GM21367 (cell line): ENCODE data around the gene TMEM176B.

ENCODE experiments used
- ATAC-seq: cut with Tn5 transposase; IDR thresholded peaks from one replicate; pipeline ENCODE4 v1.9.1; 2021; ENCODE audit not compliant: unreplicated experiment

TMEM176B gene

DNA sequence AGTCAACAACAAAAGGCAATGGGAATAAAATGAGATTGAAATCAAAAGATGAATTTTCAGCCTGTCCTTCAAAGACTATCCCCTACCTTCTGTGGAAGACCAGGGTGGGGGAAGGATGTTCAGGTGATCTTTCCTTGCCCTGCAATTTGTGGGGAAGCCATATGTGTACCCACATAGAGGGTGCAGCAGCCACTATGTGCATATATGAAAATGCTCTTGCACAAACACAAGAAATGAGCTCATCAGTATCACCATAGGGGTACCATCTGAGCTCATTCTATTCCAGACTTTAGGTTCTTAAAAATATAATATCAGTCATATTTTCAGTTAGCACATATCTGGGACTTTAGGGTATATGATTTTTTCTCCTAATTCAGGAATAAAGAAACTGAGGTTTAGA is 45.2 kb downstream of the TMEM176B start:
- ATAC-seq: no peak

DNA sequence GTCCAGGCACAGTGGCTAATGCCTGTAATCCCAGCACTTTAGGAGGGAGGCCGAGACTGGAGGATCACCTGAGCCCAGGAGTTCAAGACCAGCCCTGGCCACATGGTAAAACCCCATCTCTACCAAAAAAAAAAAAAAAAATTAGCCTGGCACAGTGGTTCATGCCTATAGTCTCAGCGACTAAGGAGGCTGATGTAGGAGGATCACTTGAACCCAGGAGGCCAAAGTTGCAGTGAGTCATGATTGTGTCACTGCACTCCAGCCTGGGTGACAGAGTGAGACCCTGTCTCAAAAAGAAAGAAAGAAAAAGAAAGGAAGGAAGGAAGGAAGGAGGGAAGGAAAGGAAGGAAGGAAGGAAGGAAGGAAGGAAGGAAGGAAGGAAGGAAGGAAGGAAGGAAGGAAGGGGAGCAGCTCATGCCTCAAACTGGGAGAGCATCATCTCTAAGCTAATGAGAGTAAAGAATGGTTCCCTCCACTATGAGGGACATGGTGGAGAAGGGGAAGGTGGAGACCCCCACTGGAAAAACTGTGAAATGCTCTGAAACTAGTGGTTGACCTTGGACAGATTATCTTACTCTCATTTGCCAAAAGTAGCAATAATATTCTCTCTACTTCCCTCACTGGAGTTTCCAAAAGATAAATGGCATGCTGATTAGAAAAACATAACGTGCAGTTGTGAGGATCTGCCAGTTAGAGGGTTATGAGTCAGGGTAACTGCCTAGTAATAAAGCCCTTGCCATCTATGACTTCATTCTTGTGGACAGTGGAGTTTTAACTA is 46.1 kb downstream of the TMEM176B start:
- no peak for ATAC-seq

DNA sequence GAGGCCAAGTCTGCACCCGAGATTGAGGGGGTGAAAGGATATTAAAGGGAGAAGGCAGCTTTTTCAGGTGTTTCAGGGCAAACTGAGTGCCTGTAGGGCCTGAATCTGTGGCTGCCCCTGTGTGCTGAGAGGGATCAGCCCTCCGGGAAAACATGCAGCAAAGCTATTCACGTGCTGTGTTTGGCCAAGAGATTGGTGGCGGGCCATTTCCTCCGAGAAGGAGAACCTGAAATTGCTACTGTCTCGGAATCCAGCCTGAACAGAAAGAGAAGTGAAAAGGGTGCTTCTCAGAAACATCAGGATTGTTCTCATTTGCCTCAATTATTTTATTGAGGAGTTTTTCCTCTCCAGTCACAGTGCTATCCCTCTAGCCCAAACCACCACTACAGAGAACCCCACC is 46.9 kb downstream of the TMEM176B start:
- no peak for ATAC-seq

DNA sequence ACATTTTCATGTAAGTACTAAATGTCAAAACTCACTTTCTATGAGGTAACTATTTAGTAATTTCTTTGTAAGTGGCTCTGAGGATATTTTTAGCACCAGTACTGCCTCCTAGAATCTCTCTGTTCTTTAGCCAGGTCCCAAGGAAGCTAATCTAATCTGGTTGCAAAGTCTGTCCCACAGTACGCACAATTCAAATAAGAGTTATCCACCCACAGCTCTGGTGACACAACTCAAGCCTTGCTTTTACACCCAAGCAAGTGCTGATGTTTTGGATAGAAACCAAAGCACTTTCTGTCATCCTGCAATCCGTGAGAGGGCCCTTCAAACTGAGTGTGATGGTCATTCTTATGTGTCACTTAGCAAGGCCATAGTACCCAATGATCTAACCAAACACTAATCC is 48.5 kb downstream of the TMEM176B start:
- no peak for ATAC-seq

DNA sequence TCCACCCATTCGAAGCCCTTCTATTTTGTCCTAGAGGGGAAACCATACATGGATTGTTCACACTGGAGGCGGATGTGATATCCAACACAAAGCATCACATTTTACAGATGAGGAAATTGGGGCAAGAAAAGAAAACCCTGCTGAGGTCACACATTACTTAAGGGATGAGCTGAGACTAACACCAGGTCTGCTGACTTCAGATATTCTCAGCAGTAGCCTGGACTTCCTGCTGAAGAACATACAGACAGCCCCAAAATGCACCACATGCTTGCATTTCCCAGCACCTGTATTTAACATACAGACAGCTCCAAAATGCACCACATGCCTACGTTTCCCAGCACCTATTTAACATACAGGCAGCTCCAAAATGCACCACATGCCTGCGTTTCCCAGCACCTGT is 51.8 kb downstream of the TMEM176B start:
- ATAC-seq: no peak

DNA sequence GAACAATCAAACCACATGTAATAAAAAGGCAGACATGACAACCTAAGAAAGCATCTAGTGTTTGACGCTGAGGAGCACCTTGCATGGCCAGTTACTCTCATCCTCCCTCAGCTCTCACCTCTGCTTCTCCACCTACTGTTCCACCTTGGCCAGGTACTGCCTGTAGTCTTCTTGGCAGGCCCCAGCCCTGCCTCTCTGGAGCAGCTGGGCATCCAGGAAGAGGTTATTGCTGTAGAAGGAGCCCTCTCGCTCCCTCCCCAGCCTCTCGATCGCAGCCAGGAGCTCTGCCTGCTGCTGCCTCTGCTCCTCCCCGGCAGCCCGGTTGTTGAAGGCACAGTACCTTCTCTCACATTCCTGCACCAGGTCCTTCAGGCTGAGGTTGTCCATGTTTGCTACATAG is 53.2 kb downstream of the TMEM176B start:
- ATAC-seq: no peak

DNA sequence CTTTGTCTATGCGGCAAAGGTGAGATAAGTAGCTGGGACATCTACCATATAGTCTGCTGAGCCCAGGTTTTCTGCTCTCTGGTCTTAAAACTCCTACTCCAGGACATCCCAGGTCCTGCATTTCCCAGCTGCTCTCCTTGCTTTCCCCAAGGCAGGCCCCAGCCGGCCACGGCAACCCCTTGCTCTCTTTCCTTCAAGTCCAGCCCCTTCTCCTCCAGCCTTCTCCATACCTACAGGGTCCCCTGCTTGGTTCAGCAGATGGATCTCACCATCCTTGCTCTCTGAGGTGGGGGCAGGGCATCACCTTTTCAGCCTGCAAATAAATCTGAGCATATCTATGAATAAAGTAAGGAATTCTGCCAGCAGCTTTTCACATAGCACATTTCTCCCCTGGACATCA is 54.3 kb downstream of the TMEM176B start:
- no peak for ATAC-seq

DNA sequence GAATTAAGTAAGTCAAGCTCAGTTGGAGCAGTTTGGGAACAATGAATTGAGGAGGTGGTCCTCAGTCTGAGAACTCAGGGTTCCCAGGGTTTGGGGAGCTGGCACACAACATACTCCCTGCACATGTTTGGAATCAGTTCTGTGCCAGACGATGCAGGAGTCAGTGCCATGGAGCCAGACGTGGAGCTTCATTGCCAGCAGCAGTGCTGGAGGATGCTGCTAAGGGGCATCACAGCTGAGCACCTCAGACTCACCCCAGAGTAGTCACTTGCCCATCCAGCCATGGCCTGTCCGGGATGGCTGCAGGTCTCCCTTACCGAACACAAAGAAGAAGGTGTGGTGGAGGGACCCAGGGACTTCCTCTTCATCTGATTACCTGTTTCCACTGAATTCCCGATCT is 55.1 kb downstream of the TMEM176B start:
- no peak for ATAC-seq

DNA sequence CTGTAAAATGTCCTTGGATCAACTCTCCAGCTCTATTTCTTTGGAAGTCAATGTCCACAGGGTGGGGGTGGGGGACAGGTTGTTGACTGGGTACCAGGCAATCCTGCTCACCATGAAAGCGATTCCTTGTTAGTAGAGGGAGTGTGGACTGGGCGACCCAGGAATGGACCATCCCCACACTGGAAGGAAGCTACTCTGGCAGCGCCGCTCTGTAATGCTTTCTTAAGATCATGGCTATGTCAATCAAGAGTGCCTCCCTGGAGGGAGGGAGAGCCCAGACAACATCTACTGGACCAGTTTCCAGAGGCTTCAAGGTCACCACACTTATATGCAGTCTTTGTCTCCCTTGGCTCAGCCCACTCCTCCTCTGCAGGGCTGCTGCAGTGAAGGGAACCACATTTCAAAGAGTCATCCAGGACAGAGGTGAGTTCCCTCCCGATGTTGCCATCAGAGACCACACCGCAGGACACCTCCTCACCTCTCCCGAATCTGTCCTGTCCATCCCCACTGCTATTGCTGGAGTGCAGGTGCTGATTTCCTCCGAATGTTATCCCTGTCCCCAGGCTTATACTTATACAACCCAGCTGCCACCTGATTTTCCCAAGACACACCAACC is 56.0 kb downstream of the TMEM176B start:
- ATAC-seq: no peak

DNA sequence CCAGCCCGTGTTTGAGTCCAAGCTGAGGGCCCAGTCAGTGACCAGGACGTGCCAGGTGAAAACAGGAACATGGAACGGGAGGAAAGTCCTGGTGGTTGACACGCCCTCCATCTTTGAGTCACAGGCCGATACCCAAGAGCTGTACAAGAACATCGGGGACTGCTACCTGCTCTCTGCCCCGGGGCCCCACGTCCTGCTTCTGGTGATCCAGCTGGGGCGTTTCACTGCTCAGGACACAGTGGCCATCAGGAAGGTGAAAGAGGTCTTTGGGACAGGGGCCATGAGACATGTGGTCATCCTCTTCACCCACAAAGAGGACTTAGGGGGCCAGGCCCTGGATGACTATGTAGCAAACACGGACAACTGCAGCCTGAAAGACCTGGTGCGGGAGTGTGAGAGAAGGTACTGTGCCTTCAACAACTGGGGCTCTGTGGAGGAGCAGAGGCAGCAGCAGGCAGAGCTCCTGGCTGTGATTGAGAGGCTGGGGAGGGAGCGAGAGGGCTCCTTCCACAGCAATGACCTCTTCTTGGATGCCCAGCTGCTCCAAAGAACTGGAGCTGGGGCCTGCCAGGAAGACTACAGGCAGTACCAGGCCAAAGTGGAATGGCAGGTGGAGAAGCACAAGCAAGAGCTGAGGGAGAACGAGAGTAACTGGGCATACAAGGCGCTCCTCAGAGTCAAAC is 57.7 kb downstream of the TMEM176B start:
- no peak for ATAC-seq
